Measurements from ENCODE around the gene CNOT4. TPM values are rescaled to one million over a fixed set of nuclear protein-coding genes. Genes with fewer than 3 reads are reported as not detected.

Gene CNOT4
- total and polyA plus RNA-seq, 4 donors, result 18.3 to 36.6 (median 28.4) TPM

DNA sequence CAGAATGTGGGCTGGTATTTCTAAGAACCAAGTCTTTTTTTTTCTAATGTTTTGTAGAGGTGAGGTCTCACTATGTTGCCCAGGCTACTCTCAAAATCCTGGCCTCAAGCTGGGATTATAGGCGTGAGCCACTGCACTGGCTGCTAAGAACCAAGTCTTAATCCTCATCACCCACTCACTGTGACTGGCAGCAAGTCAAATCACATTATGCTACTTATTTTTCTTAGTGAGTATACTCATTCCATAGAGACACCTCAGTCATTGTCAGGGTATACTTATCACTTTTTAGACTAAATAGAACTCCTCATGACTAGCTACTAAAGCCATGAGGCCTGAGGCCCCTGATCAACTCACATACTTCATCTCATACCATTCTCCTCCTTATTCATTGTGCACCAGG, 160.2 kb downstream of the CNOT4 start:
- Histone ChIP-seq H3K36me3 (ENCODE audit: control insufficient read depth, insufficient read depth, low read length) (no peaks in the 10 kb centered on the region), H3K27me3 (ENCODE audit: control insufficient read depth, insufficient read depth, low read length) (no peaks in the 10 kb centered on the region)
- WGBS (ENCODE audit: insufficient coverage), result no CpG with 5 or more reads among the region's 1 CpG

DNA sequence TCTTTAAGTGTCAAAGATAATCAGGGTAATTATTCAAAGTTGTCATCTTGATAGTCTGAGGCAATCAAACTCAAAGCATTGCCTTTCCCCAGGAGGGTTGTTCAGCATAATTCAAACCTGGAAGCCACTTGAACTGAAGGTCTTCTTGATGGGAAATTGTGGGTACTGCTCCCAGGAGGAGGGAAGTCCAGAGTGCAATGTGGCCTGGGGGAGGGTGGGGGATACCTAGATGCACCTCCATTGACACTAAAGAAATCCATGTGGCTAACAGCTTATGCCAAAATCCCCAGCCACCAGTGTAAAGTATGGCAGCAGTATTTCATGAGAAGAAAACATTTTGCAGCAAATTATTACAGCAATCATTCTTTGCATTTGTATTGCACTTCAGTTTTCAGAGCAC, 161.4 kb downstream of the CNOT4 start:
- no peaks in the 10 kb centered on the region for H3K27me3 ChIP-seq (ENCODE audit: control insufficient read depth, insufficient read depth, low read length)
- H3K9me3 ChIP-seq (ENCODE audit: control insufficient read depth, insufficient read depth, low read length), result no peaks in the 10 kb centered on the region
- DNase-seq (ENCODE audit: low read depth in 4 of 6, low spot score in 6 of 6), result peak in 1 of 6 donors; percentile 56
- H3K4me3 ChIP-seq (ENCODE audit: low read depth, low read length), result no peak overlapping the region
- no peaks in the 10 kb centered on the region for H3K36me3 ChIP-seq (ENCODE audit: control insufficient read depth, insufficient read depth, low read length)
- H3K4me1 ChIP-seq (ENCODE audit: control insufficient read depth, insufficient read depth, low read length), result no peaks in the 10 kb centered on the region
- H3K27ac ChIP-seq (ENCODE audit: low read depth, low read length), result no peak overlapping the region

More for the DNA sequence above, 160.2 kb downstream of the CNOT4 start:
- Histone ChIP-seq H3K4me1 (ENCODE audit: control insufficient read depth, insufficient read depth, low read length) (no peaks in the 10 kb centered on the region), H3K9me3 (ENCODE audit: control insufficient read depth, insufficient read depth, low read length) (no peaks in the 10 kb centered on the region), H3K27ac (ENCODE audit: low read depth, low read length) (no peak overlapping the region), H3K4me3 (ENCODE audit: low read depth, low read length) (no peak overlapping the region)
- DNase-seq (ENCODE audit: low read depth in 4 of 6, low spot score in 6 of 6), result no peak

DNA sequence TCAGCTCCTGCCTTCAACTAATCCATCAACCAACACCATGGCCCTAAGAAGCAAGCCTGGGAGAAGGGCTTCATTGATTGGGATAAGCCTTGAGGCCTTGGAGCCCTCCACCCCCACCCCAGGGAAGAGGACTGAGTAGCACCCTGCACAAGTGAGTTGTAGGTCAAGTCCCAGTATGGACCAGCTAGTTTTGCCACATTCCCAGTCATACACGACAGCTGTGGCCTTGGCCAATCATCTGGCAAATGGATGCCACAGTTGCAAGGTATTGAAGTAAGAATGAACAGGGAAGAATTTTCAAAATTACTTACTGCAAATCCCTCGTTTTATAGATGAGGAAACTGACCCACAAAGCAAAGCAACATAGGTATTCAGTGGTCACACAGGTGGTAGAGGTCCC, 166.5 kb downstream of the CNOT4 start:
- H3K4me3 ChIP-seq (ENCODE audit: low read depth, low read length), result no peak overlapping the region
- H3K27me3 ChIP-seq (ENCODE audit: control insufficient read depth, insufficient read depth, low read length), result no peaks in the 10 kb centered on the region
- no peak for DNase-seq (ENCODE audit: low read depth in 4 of 6, low spot score in 6 of 6)
- no peaks in the 10 kb centered on the region for H3K36me3 ChIP-seq (ENCODE audit: control insufficient read depth, insufficient read depth, low read length)
- no peak overlapping the region for H3K27ac ChIP-seq (ENCODE audit: low read depth, low read length)
- H3K9me3 ChIP-seq (ENCODE audit: control insufficient read depth, insufficient read depth, low read length), result no peaks in the 10 kb centered on the region
- H3K4me1 ChIP-seq (ENCODE audit: control insufficient read depth, insufficient read depth, low read length), result peaks cover 12% of the 10 kb centered on the region
- WGBS (ENCODE audit: insufficient coverage), result 67% methylated on average over 1 of the region's 2 CpGs

DNA sequence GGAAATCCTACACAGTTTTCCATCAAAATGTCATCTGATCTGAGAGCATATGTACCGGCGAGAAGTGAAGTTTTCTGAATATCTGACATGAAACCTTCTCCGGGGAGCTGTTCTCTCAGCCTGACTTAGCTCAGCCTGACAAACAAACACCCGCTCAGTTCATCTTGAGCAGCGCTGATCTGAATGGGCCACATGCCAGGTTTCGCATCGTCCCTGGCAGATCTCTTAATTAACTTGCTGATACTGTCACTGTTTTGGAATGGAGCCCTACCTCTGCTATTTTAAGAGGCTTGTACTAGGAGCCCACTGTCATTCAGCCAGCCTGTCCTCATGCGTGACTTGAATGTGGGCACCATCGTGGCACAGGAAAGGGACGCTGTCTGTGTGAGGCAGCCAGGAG, 167.0 kb downstream of the CNOT4 start:
- Histone ChIP-seq H3K27me3 (ENCODE audit: control insufficient read depth, insufficient read depth, low read length) (no peaks in the 10 kb centered on the region), H3K9me3 (ENCODE audit: control insufficient read depth, insufficient read depth, low read length) (no peaks in the 10 kb centered on the region), H3K4me3 (ENCODE audit: low read depth, low read length) (no peak overlapping the region), H3K27ac (ENCODE audit: low read depth, low read length) (no peak overlapping the region), H3K4me1 (ENCODE audit: control insufficient read depth, insufficient read depth, low read length) (peaks cover 12% of the 10 kb centered on the region), H3K36me3 (ENCODE audit: control insufficient read depth, insufficient read depth, low read length) (no peaks in the 10 kb centered on the region)
- 17% methylated on average over 8 of the region's 10 CpGs for WGBS (ENCODE audit: insufficient coverage)
- DNase-seq (ENCODE audit: low read depth in 4 of 6, low spot score in 6 of 6), result peak in 5 of 6 donors; percentile 53 to 98 (median 64)

DNA sequence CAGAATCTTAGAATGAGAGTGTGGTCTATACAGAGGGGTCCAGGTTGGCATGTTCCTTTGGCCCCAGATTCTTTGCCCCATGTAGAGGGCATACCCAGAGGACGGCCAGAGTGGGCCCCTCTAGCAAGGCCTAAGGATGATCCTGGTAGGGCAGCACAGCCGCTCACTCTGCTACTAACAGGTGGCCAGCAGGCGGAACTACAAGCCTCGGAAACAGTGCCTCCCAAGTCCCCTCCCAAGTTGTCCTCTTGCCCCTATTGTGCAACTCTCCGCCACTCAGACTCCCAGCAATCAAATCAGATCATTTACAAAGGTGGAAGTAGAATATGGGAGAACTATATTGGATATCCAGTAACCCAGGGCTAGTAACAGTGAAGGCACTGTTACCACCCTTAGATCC, 168.9 kb downstream of the CNOT4 start:
- Histone ChIP-seq H3K36me3 (ENCODE audit: control insufficient read depth, insufficient read depth, low read length) (no peaks in the 10 kb centered on the region), H3K27me3 (ENCODE audit: control insufficient read depth, insufficient read depth, low read length) (no peaks in the 10 kb centered on the region), H3K27ac (ENCODE audit: low read depth, low read length) (no peak overlapping the region), H3K4me1 (ENCODE audit: control insufficient read depth, insufficient read depth, low read length) (peaks cover 12% of the 10 kb centered on the region), H3K9me3 (ENCODE audit: control insufficient read depth, insufficient read depth, low read length) (no peaks in the 10 kb centered on the region), H3K4me3 (ENCODE audit: low read depth, low read length) (no peak overlapping the region)
- no peak for DNase-seq (ENCODE audit: low read depth in 4 of 6, low spot score in 6 of 6)
- 86% methylated on average over 2 of the region's 5 CpGs for WGBS (ENCODE audit: insufficient coverage)

DNA sequence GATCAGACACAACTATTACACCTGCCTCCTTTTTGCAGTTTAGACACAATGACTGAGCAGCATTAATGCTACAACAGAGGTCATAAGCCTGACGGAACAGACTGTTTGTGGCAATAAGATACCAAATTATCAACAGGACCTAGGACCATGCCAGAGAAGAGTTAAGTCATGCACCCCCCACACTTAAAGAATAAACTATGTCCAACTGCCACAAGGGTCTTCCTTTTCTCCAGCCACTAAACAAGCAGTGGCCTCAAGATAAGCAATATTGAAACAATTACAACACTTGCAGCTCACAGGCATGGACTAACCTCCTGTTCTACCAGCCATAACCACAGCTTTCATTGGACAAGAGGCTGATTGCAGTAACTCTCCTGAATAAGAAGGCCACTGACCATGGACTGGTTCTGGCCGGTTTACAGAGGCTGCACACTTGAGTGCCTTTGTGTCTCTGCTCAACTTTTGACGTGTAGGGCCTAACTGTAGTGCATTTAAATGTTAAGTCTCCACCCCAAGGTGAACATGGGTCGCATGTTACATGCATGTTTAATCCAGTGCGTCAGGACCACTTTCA, 171.8 kb downstream of the CNOT4 start:
- H3K4me1 ChIP-seq (ENCODE audit: control insufficient read depth, insufficient read depth, low read length), result peaks cover 17% of the 10 kb centered on the region
- no peaks in the 10 kb centered on the region for H3K9me3 ChIP-seq (ENCODE audit: control insufficient read depth, insufficient read depth, low read length)
- H3K4me3 ChIP-seq (ENCODE audit: low read depth, low read length), result no peak overlapping the region
- no peaks in the 10 kb centered on the region for H3K27me3 ChIP-seq (ENCODE audit: control insufficient read depth, insufficient read depth, low read length)
- H3K27ac ChIP-seq (ENCODE audit: low read depth, low read length), result no peak overlapping the region
- 97% methylated on average over 5 of the region's 5 CpGs for WGBS (ENCODE audit: insufficient coverage)
- DNase-seq (ENCODE audit: low read depth in 4 of 6, low spot score in 6 of 6), result no peak
- H3K36me3 ChIP-seq (ENCODE audit: control insufficient read depth, insufficient read depth, low read length), result no peaks in the 10 kb centered on the region

DNA sequence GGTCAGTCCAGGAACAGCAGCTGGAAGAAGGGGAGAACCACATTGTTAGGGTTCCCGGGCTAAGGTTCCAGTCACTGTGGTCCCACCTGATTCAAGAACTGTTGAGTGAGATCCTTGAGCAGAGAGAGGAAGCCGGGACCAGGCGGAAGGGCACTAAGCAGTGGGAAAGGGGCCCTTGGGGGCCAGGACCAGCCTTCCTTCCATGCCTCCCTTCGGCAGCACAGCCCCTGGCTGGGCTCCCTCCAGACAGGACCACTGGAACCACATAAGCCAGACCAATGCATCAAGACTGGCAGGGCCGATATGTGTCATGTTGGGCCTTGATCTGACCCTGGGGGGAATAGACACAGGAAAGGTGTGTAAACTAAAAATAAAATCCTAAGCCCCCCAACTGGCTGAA, 172.4 kb downstream of the CNOT4 start:
- H3K4me3 ChIP-seq (ENCODE audit: low read depth, low read length), result no peak overlapping the region
- H3K27ac ChIP-seq (ENCODE audit: low read depth, low read length), result no peak overlapping the region
- no peaks in the 10 kb centered on the region for H3K9me3 ChIP-seq (ENCODE audit: control insufficient read depth, insufficient read depth, low read length)
- H3K4me1 ChIP-seq (ENCODE audit: control insufficient read depth, insufficient read depth, low read length), result peaks cover 14% of the 10 kb centered on the region
- DNase-seq (ENCODE audit: low read depth in 4 of 6, low spot score in 6 of 6), result no peak
- no peaks in the 10 kb centered on the region for H3K27me3 ChIP-seq (ENCODE audit: control insufficient read depth, insufficient read depth, low read length)
- 98% methylated on average over 4 of the region's 5 CpGs for WGBS (ENCODE audit: insufficient coverage)
- H3K36me3 ChIP-seq (ENCODE audit: control insufficient read depth, insufficient read depth, low read length), result no peaks in the 10 kb centered on the region

DNA sequence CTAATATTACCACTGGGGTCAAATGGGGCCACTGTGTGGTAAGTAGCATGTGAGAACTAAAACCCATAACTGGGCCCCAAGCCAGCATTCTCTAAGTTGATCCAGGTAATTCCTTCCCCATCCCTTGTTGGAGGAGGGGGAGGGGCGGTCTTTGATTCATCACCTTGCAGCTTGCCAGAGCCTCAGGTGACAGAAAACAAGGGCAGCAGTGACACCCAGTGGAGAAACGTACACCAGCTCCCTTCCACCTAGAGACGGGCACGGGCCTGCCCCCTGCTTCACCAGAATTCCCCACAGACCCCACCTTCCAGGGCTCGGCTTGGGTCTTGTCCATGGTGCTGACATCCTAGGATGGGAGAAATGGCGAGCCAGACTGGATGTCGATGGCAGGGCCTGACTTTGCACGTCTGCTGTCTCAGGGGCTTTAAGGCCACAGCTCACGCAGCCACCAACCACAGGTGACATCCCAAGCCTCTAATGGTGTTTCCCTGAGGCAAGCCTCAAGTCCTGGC, 174.2 kb downstream of the CNOT4 start:
- 70% methylated on average over 2 of the region's 9 CpGs for WGBS (ENCODE audit: insufficient coverage)
- H3K36me3 ChIP-seq (ENCODE audit: control insufficient read depth, insufficient read depth, low read length), result no peaks in the 10 kb centered on the region
- H3K4me3 ChIP-seq (ENCODE audit: low read depth, low read length), result no peak overlapping the region
- peak in 4 of 6 donors; percentile 23 to 87 (median 49) for DNase-seq (ENCODE audit: low read depth in 4 of 6, low spot score in 6 of 6)
- peaks cover 8% of the 10 kb centered on the region for H3K4me1 ChIP-seq (ENCODE audit: control insufficient read depth, insufficient read depth, low read length)
- no peaks in the 10 kb centered on the region for H3K27me3 ChIP-seq (ENCODE audit: control insufficient read depth, insufficient read depth, low read length)
- no peaks in the 10 kb centered on the region for H3K9me3 ChIP-seq (ENCODE audit: control insufficient read depth, insufficient read depth, low read length)
- H3K27ac ChIP-seq (ENCODE audit: low read depth, low read length), result no peak overlapping the region

DNA sequence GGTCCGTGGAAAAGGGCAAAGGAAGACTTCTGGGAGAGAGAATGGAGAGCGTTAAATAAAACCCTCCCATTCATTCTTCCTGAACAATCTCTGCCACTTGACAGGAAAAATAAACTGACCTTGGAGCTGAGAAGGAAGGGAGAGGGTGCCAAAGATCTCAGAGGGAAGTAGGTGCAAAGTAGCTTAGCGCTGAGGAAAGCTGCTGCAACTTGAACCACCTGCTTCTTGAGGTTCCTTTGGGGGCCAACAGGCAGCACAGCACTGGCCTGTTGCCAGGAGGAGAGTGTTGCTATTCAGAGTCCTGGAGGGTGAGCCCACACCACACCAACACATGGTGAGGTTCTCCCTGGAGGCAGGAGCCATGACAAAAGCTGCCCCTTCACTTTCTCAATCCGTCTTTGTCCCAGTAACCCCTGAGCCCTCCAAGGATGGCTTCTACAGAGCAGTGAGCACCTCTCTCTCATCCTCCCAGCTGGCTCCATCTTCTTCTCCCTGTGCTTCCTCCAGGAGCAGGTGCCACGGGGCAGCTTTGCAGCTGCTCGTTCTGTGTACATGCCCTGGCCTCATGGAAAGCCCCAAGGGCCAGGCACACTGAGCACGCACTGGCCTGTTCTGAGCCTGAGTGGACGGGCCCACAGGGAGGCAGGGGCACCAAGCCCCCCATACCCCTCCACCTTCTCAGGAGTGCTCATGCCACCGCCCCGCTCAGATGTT, 174.9 kb downstream of the CNOT4 start:
- Histone ChIP-seq H3K9me3 (ENCODE audit: control insufficient read depth, insufficient read depth, low read length) (no peaks in the 10 kb centered on the region), H3K27ac (ENCODE audit: low read depth, low read length) (no peak overlapping the region), H3K4me1 (ENCODE audit: control insufficient read depth, insufficient read depth, low read length) (peaks cover 8% of the 10 kb centered on the region), H3K36me3 (ENCODE audit: control insufficient read depth, insufficient read depth, low read length) (no peaks in the 10 kb centered on the region), H3K4me3 (ENCODE audit: low read depth, low read length) (no peak overlapping the region), H3K27me3 (ENCODE audit: control insufficient read depth, insufficient read depth, low read length) (no peaks in the 10 kb centered on the region)
- 65% methylated on average over 4 of the region's 10 CpGs for WGBS (ENCODE audit: insufficient coverage)
- DNase-seq (ENCODE audit: low read depth in 4 of 6, low spot score in 6 of 6), result no peak

DNA sequence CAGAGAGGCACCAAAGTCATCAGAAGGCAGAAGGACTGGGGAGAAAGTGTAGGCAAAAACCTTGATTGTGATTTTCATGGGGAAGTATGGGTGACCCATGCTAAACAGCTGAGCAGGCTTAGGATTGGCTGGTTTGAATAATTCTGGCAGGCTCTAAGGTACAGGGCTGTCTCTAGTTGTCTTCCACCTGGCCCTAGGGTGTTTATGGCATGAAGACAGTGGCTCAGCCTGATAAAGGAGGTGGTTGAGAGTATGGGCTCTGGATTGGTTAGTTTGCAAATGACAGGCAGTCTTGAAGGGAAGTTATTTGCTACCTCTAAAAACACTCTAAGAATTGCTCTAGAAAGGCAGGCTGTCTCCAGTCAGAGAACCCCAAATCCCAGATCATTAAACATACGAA, 176.0 kb downstream of the CNOT4 start:
- Histone ChIP-seq H3K4me1 (ENCODE audit: control insufficient read depth, insufficient read depth, low read length) (peaks cover 8% of the 10 kb centered on the region), H3K9me3 (ENCODE audit: control insufficient read depth, insufficient read depth, low read length) (no peaks in the 10 kb centered on the region), H3K27ac (ENCODE audit: low read depth, low read length) (no peak overlapping the region), H3K27me3 (ENCODE audit: control insufficient read depth, insufficient read depth, low read length) (no peaks in the 10 kb centered on the region), H3K4me3 (ENCODE audit: low read depth, low read length) (no peak overlapping the region), H3K36me3 (ENCODE audit: control insufficient read depth, insufficient read depth, low read length) (no peaks in the 10 kb centered on the region)
- WGBS (ENCODE audit: insufficient coverage), result no CpG with 5 or more reads among the region's 1 CpG
- DNase-seq (ENCODE audit: low read depth in 4 of 6, low spot score in 6 of 6), result no peak

Data from spinal cord (tissue), 10 donors.